Chondrocyte (in vitro differentiated cells): ENCODE results near the gene EME2. TPM values are rescaled to one million over a fixed set of nuclear protein-coding genes. Genes with fewer than 3 reads are reported as not detected.
"Not testable (repeated sequence)": the region's sequence is repeated elsewhere in the genome, so short reads cannot be mapped to it uniquely, and the experiment has no call there.

ENCODE experiments used
- DNase-seq: peaks from one replicate; pipeline ENCODE4 v3.0.0; 2021; ENCODE audit warnings: mixed read lengths, low spot score
- H3K27ac Mint-ChIP-seq: one replicate; pipeline ENCODE4 v1.8.0; 2021; ENCODE audit warnings: mild to moderate bottlenecking, moderate library complexity, mixed read lengths; ENCODE audit not compliant: unreplicated experiment
- H3K27me3 Mint-ChIP-seq: 2 replicates; pipeline ENCODE4 v1.8.0; 2021; ENCODE audit warnings: low read depth, mixed read lengths
- H3K36me3 Mint-ChIP-seq: 2 replicates; pipeline ENCODE4 v1.8.0; 2021; ENCODE audit warnings: low read depth, mixed read lengths
- H3K4me1 Mint-ChIP-seq: 2 replicates; pipeline ENCODE4 v1.8.0; 2021; ENCODE audit warnings: low read depth, mild to moderate bottlenecking, mixed read lengths
- H3K4me3 Mint-ChIP-seq: one replicate; pipeline ENCODE4 v1.8.0; 2021; ENCODE audit warnings: mild to moderate bottlenecking, moderate library complexity, mixed read lengths; ENCODE audit not compliant: unreplicated experiment
- H3K9me3 Mint-ChIP-seq: 2 replicates; pipeline ENCODE4 v1.8.0; 2021; ENCODE audit warnings: low read depth, mixed read lengths
- CTCF ChIP-seq: fragments of 200-600 bp; sonication (generic); IDR thresholded peaks from 2 replicates; pipeline ENCODE4 v1.5.0; 2021; ENCODE audit warnings: antibody characterized with exemption, mild to moderate bottlenecking, moderate library complexity
- total RNA-seq: library from RNA; stranded (reverse); gene quantifications from 3 replicates; pipeline ENCODE4 v1.2.1, GENCODE V29; 2021

EME2 gene
- total RNA-seq, 1 donor from 2014 or later, result 16.9 TPM

- Mint-ChIP-seq H3K36me3 (peaks cover 3% of the 10 kb centered on the region), H3K4me3 (no peak overlapping the region), H3K27me3 (no peaks in the 10 kb centered on the region), H3K9me3 (peaks cover 14% of the 10 kb centered on the region), H3K27ac (no peak overlapping the region), H3K4me1 (no peaks in the 10 kb centered on the region)
- DNase-seq, result no peak
- TF ChIP-seq CTCF, result no peak
Measured at GRCh38 chr16:1794221-1794871, 21.7 kb downstream of the EME2 start.

GRCh38 chr16:1794908-1795666 is 22.5 kb downstream of the EME2 start:
- no peaks in the 10 kb centered on the region for H3K4me1 Mint-ChIP-seq
- no peaks in the 10 kb centered on the region for H3K27me3 Mint-ChIP-seq
- DNase-seq, result no peak
- no peak overlapping the region for H3K27ac Mint-ChIP-seq
- H3K4me3 Mint-ChIP-seq, result no peak overlapping the region
- peaks cover 3% of the 10 kb centered on the region for H3K36me3 Mint-ChIP-seq
- TF ChIP-seq CTCF, result no peak
- H3K9me3 Mint-ChIP-seq, result peaks cover 17% of the 10 kb centered on the region

- peaks cover 17% of the 10 kb centered on the region for H3K9me3 Mint-ChIP-seq
- H3K36me3 Mint-ChIP-seq, H3K4me1 Mint-ChIP-seq, H3K27ac Mint-ChIP-seq, DNase-seq, H3K27me3 Mint-ChIP-seq, H3K4me3 Mint-ChIP-seq: not testable (repeated sequence)
Measured at GRCh38 chr16:1799263-1799662, 26.7 kb downstream of the EME2 start.

GRCh38 chr16:1800701-1801100 is 28.1 kb downstream of the EME2 start:
- H3K4me3 Mint-ChIP-seq, result no peak overlapping the region
- H3K4me1 Mint-ChIP-seq, result no peaks in the 10 kb centered on the region
- TF ChIP-seq CTCF, result no peak
- no peaks in the 10 kb centered on the region for H3K27me3 Mint-ChIP-seq
- DNase-seq, result no peak
- H3K9me3 Mint-ChIP-seq, result peaks cover 17% of the 10 kb centered on the region
- no peak overlapping the region for H3K27ac Mint-ChIP-seq
- H3K36me3 Mint-ChIP-seq, result peaks cover 3% of the 10 kb centered on the region

GRCh38 chr16:1807626-1808025 is 35.0 kb downstream of the EME2 start:
- H3K27me3 Mint-ChIP-seq, result no peaks in the 10 kb centered on the region
- H3K36me3 Mint-ChIP-seq, result peaks cover 16% of the 10 kb centered on the region

More at GRCh38 chr16:1807626-1808025, 35.0 kb downstream of the EME2 start:
- no peak overlapping the region for H3K4me3 Mint-ChIP-seq
- H3K9me3 Mint-ChIP-seq, result no peaks in the 10 kb centered on the region
- peaks cover 4% of the 10 kb centered on the region for H3K4me1 Mint-ChIP-seq
- H3K27ac Mint-ChIP-seq, result no peak overlapping the region
- no peak for TF ChIP-seq CTCF
- DNase-seq, result no peak
